Neural cell (in vitro differentiated cells): ENCODE measurements around the gene ANKS1B. TPM values are rescaled to one million over a fixed set of nuclear protein-coding genes. Genes with fewer than 3 reads are reported as not detected.

Experiments
- H2AFZ ChIP-seq: fragments of 200-600, 300-800 bp; sonication (generic), shearing (Covaris generic); 2 replicates; pipeline ENCODE4 v1.6.0; 2014; ENCODE audit warnings: low read depth, mild to moderate bottlenecking, antibody characterized with exemption, low read length, moderate library complexity
- H3F3A ChIP-seq: fragments of 200-600 bp; shearing (Covaris generic); 2 replicates; pipeline ENCODE4 v1.6.1; 2016; ENCODE audit warnings: mild to moderate bottlenecking, moderate library complexity, mixed read lengths, antibody characterized with exemption, low read length; ENCODE audit not compliant: insufficient read depth, poor library complexity, severe bottlenecking
- H3K27ac ChIP-seq: fragments of 200-600, 300-800 bp; sonication (generic), shearing (Covaris generic); 2 replicates; pipeline ENCODE4 v1.5.1; 2014; ENCODE audit warnings: mild to moderate bottlenecking, low read length, moderate library complexity
- H3K27me3 ChIP-seq: fragments of 300-800, 200-600 bp; sonication (generic), shearing (Covaris generic); 2 replicates; pipeline ENCODE4 v1.6.0; 2014; ENCODE audit warnings: mild to moderate bottlenecking, low read depth, low read length, moderate library complexity; ENCODE audit not compliant: insufficient read depth
- H3K36me3 ChIP-seq: fragments of 300-800, 200-600 bp; sonication (generic), shearing (Covaris generic); 2 replicates; pipeline ENCODE4 v1.5.1; 2014; ENCODE audit warnings: mild to moderate bottlenecking, antibody characterized with exemption, low read length, moderate library complexity; ENCODE audit not compliant: insufficient read depth
- H3K4me2 ChIP-seq: fragments of 300-800, 200-600 bp; sonication (generic), shearing (Covaris generic); 2 replicates; pipeline ENCODE4 v1.6.0; 2014; ENCODE audit warnings: mild to moderate bottlenecking, low read length
- H3K4me3 ChIP-seq: fragments of 300-800, 200-600 bp; sonication (generic), shearing (Covaris generic); 2 replicates; pipeline ENCODE4 v1.5.1; 2014; ENCODE audit warnings: mild to moderate bottlenecking, low read length, moderate library complexity
- H3K79me2 ChIP-seq: fragments of 200-600 bp; shearing (Covaris generic); replicated peaks from 2 replicates; pipeline ENCODE4 v1.6.0; 2014; ENCODE audit warnings: mild to moderate bottlenecking, low read length, moderate library complexity; ENCODE audit not compliant: insufficient read depth
- H3K9ac ChIP-seq: fragments of 300-800, 200-600 bp; sonication (generic), shearing (Covaris generic); 2 replicates; pipeline ENCODE4 v1.6.1; 2016; ENCODE audit warnings: mild to moderate bottlenecking, low read length, mixed read lengths
- H3K9me2 ChIP-seq: fragments of 200-600 bp; shearing (Covaris generic); 2 replicates; pipeline ENCODE4 v1.6.1; 2016; ENCODE audit warnings: mild to moderate bottlenecking, low read length, mixed read lengths; ENCODE audit not compliant: insufficient read depth
- H3K9me3 ChIP-seq: fragments of 200-600, 300-800 bp; sonication (generic), shearing (Covaris generic); 2 replicates; pipeline ENCODE4 v1.6.1; 2016; ENCODE audit warnings: mild to moderate bottlenecking, mixed run types, low read length, moderate library complexity, mixed read lengths
- H4K20me1 ChIP-seq: fragments of 200-600 bp; shearing (Covaris generic); 2 replicates; pipeline ENCODE4 v1.6.1; 2016; ENCODE audit warnings: mild to moderate bottlenecking, mixed run types; ENCODE audit not compliant: insufficient read depth
- CTCF ChIP-seq: fragments of 450-650 bp; IDR thresholded peaks from 2 replicates; pipeline ENCODE4 v1.5.1; 2014; ENCODE audit warnings: antibody characterized with exemption, mild to moderate bottlenecking, moderate library complexity; ENCODE audit not compliant: poor library complexity, severe bottlenecking
- EP300 ChIP-seq: fragments of 450-650 bp; conservative IDR thresholded peaks from 2 replicates; pipeline ENCODE4 v1.6.1; 2014; ENCODE audit warnings: antibody characterized with exemption, mild to moderate bottlenecking, moderate library complexity; ENCODE audit not compliant: poor library complexity, severe bottlenecking
- EZH2 ChIP-seq: fragments of 200-600, 300-800 bp; shearing (Covaris generic), sonication (generic); IDR thresholded peaks from 2 replicates; pipeline ENCODE4 v1.6.1; 2014; ENCODE audit warnings: antibody characterized with exemption, low read length, borderline replicate concordance, mild to moderate bottlenecking; ENCODE audit not compliant: insufficient read depth, poor library complexity, severe bottlenecking
- MXI1 ChIP-seq: fragments of 450-650 bp; conservative IDR thresholded peaks from 2 replicates; pipeline ENCODE4 v1.6.1; 2014; ENCODE audit warnings: antibody characterized with exemption, mild to moderate bottlenecking; ENCODE audit not compliant: poor library complexity, severe bottlenecking
- POLR2AphosphoS5 ChIP-seq: IDR thresholded peaks from 2 replicates; pipeline ENCODE4 v1.6.1; 2012
- RAD21 ChIP-seq: fragments of 450-650 bp; conservative IDR thresholded peaks from 2 replicates; pipeline ENCODE4 v1.6.1; 2014; ENCODE audit warnings: antibody characterized with exemption, mild to moderate bottlenecking, moderate library complexity
- REST ChIP-seq: IDR thresholded peaks from 2 replicates; pipeline ENCODE4 v1.6.1; 2012; ENCODE audit warnings: borderline replicate concordance
- SMC3 ChIP-seq: fragments of 450-650 bp; conservative IDR thresholded peaks from 2 replicates; pipeline ENCODE4 v1.6.1; 2014; ENCODE audit warnings: antibody characterized with exemption, mild to moderate bottlenecking, moderate library complexity; ENCODE audit not compliant: poor library complexity
- TAF1 ChIP-seq: IDR thresholded peaks from 2 replicates; pipeline ENCODE4 v1.6.1; 2012; ENCODE audit warnings: low read depth
- polyA plus RNA-seq: library from polyadenylated mRNA; depleted of rRNA; stranded (reverse); fragments of >200 nt; gene quantifications from 2 replicates; pipeline ENCODE4 v1.2.3, GENCODE V29; 2014

Gene ANKS1B
- polyA plus RNA-seq, 1 donor from 2014 or later = 65.6 TPM

DNA sequence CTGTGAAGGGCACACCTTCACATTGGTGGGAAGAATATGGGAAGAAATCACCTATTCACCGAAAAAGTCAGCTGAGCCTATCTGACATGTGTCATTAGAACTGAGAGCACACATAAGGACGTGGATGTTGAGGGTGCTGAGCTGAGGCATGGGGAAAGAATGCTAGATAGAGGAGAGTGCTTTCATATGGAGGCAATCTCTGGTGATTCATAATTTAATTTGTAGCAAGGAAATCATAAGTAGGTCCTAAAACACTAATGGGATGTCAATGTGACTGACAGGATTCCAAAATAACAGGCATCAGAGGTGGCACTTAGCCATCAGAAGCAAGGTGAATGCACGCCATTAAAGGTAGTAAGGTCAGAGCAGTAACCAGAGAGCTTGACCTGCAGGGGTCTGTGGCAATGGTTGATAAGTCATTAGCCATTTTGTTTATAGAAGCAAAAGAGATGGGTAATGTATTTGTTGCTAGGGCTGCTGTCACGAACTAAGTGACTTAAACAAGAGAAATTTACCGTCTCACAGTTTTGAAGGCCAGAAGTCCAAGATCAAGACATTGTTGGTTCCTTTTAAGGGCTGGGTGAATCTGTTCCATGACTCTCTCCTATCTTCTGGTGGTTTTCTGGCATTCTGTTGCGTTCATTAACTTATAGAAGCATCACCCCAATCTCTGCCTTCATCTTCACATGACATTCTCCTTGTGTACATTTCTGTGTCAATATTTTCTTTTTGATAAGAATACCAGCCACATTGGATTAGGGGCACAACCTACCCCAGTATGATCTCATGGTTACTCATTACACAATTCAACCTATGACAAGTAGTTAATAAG is 69.3 kb downstream of the ANKS1B start:
- H3K4me2 ChIP-seq = no peak overlapping the region

GRCh38 chr12:99914206-99914605 is 70.5 kb downstream of the ANKS1B start:
- Histone ChIP-seq H2AFZ (no peak overlapping the region), H3K27me3 (no peaks in the 10 kb centered on the region), H3K9me2 (no peaks in the 10 kb centered on the region), H3K36me3 (no peaks in the 10 kb centered on the region), H4K20me1 (no peaks in the 10 kb centered on the region), H3K27ac (no peak overlapping the region), H3K9ac (no peak overlapping the region), H3K9me3 (no peaks in the 10 kb centered on the region), H3K4me3 (no peak overlapping the region), H3K79me2 (no peaks in the 10 kb centered on the region), H3F3A (no peaks in the 10 kb centered on the region), H3K4me2 (no peak overlapping the region)
- TF ChIP-seq POLR2AphosphoS5 = no peak
- no peak for TF ChIP-seq RAD21
- TF ChIP-seq EP300 = no peak
- TF ChIP-seq TAF1 = no peak
- TF ChIP-seq CTCF = no peak

More for the DNA sequence above, 69.3 kb downstream of the ANKS1B start:
- Histone ChIP-seq H3K4me3 (no peak overlapping the region), H3K9ac (no peak overlapping the region), H3K27ac (no peak overlapping the region), H3K27me3 (no peaks in the 10 kb centered on the region), H3K36me3 (no peaks in the 10 kb centered on the region), H3F3A (no peaks in the 10 kb centered on the region), H4K20me1 (no peaks in the 10 kb centered on the region), H2AFZ (no peak overlapping the region), H3K79me2 (no peaks in the 10 kb centered on the region), H3K9me2 (no peaks in the 10 kb centered on the region), H3K9me3 (no peaks in the 10 kb centered on the region)
- TF ChIP-seq EZH2 = no peak
- TF ChIP-seq POLR2AphosphoS5 = no peak
- TF ChIP-seq CTCF = no peak
- no peak for TF ChIP-seq MXI1
- TF ChIP-seq TAF1 = no peak
- TF ChIP-seq EP300 = no peak
- no peak for TF ChIP-seq SMC3
- no peak for TF ChIP-seq RAD21
- no peak for TF ChIP-seq REST
